Suprapubic skin (tissue), 4 donors: ENCODE measurements around the gene POU2AF1. TPM values are rescaled to one million over a fixed set of nuclear protein-coding genes. Genes with fewer than 3 reads are reported as not detected.

Experiments used
- DNase-seq, 2 donors: peaks; one replicate each; pipeline ENCODE4 v3.0.0-alpha.2; 2019; ENCODE audit warnings: low spot score in 2 of 2
- H3K27ac ChIP-seq: fragments of 200-600 bp; sonication (generic); one replicate; pipeline ENCODE4 v1.5.1; 2019
- H3K27me3 ChIP-seq: fragments of 200-600 bp; sonication (generic); one replicate; pipeline ENCODE4 v1.5.1; 2019
- H3K36me3 ChIP-seq: fragments of 200-600 bp; sonication (generic); one replicate; pipeline ENCODE4 v1.5.1; 2019
- H3K4me1 ChIP-seq: fragments of 200-600 bp; sonication (generic); one replicate; pipeline ENCODE4 v1.5.1; 2019
- H3K4me3 ChIP-seq: fragments of 200-600 bp; sonication (generic); one replicate; pipeline ENCODE4 v1.5.1; 2019; ENCODE audit warnings: mild to moderate bottlenecking
- H3K9me3 ChIP-seq: fragments of 200-600 bp; sonication (generic); one replicate; pipeline ENCODE4 v1.5.1; 2019
- EP300 ChIP-seq: sonication (generic); formaldehyde crosslinking; IDR thresholded peaks from one replicate; pipeline ENCODE4 v1.6.1; 2017; ENCODE audit warnings: antibody characterized with exemption
- POLR2A ChIP-seq, 2 donors: fragments of 450-650 bp; IDR thresholded peaks; one replicate each; pipeline ENCODE4 v1.6.1; 2017; ENCODE audit warnings: antibody characterized with exemption in 2 of 2, mild to moderate bottlenecking in 2 of 2, moderate library complexity in 2 of 2
- POLR2AphosphoS5 ChIP-seq, 3 donors: sonication (generic); formaldehyde crosslinking; IDR thresholded peaks; one replicate each; pipeline ENCODE4 v1.6.1; 2017; ENCODE audit warnings: antibody characterized with exemption in 3 of 3
- WGBS: methylation state at CpG from one replicate; pipeline ENCODE4 v1.1.5; 2018; 5-methylcytosine and 5-hydroxymethylcytosine counted together
- total RNA-seq, 4 donors: library from RNA; depleted of rRNA; stranded (reverse); fragments of >200 nt; gene quantifications; one replicate each; pipeline ENCODE4 v1.1.0, GENCODE V29; 2016
- TF ChIP-seq, protein P1 (sequence below), 2 donors: fragments of 200-600 bp in 1 of 2; fragments of 450-650 bp in 1 of 2; sonication (generic) in 1 of 2; IDR thresholded peaks; one replicate each; pipeline ENCODE4 v1.5.1; 2016 to 2019; ENCODE audit warnings: antibody characterized with exemption in 2 of 2, mild to moderate bottlenecking in 1 of 2, moderate library complexity in 1 of 2

The POU2AF1 gene
- total RNA-seq, 4 donors from 2014 or later = not detected

DNA sequence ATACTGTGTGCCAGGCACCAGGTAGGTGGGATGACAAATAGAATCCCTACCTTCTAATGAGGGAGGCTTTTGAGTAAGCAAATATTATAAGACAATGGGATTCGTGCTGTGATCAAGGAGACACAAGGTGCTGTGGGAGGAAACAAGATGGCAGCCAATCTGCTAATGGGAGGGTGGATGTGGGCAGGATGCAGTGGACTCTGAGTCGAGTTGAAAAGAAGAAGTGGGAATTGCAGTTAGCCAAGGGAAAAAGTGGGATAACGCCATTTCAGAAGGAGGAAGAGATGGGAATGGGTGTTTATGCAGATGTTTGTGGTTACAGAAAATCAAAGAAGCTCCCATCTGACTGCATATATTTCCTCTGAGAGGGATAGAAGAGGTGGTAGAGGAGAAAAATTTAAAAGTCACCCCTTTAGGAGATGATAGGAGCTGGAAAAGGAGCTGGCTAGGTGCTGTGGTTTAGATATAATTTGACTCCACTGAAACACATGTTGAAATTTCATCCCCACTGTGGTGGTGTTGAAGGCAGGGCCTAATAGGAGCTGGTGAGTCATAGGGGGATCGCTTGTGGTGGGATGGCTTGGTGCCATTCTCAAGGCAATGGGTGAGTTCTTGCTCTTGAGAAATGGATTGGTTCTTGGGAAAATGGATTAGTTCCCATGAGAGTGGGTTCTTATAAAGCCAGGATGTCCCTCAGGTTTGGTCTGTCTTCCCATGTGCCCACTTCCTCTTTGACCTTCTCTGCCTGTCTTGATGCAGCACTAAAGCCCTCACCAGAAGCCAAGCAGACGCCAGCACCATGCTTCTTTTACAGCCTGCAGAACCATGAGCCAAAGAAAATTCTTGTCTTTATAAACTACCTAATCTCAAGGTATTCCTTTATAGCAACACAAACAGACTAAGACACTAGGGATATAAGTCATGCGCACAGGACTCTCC is 30.0 kb upstream of the POU2AF1 start:
- WGBS = 77% methylated on average over 6 of the region's 6 CpGs
- Histone ChIP-seq H3K4me1 (no peaks in the 10 kb centered on the region), H3K27me3 (no peaks in the 10 kb centered on the region), H3K36me3 (no peaks in the 10 kb centered on the region), H3K9me3 (no peaks in the 10 kb centered on the region), H3K4me3 (no peak overlapping the region), H3K27ac (no peak overlapping the region)
- TF ChIP-seq EP300 (no peak), POLR2AphosphoS5 (IDR thresholded peaks at IDR 0.05) (no peak), POLR2A (IDR thresholded peaks at IDR 0.05) (no peak)
- TF ChIP-seq, protein P1, sequence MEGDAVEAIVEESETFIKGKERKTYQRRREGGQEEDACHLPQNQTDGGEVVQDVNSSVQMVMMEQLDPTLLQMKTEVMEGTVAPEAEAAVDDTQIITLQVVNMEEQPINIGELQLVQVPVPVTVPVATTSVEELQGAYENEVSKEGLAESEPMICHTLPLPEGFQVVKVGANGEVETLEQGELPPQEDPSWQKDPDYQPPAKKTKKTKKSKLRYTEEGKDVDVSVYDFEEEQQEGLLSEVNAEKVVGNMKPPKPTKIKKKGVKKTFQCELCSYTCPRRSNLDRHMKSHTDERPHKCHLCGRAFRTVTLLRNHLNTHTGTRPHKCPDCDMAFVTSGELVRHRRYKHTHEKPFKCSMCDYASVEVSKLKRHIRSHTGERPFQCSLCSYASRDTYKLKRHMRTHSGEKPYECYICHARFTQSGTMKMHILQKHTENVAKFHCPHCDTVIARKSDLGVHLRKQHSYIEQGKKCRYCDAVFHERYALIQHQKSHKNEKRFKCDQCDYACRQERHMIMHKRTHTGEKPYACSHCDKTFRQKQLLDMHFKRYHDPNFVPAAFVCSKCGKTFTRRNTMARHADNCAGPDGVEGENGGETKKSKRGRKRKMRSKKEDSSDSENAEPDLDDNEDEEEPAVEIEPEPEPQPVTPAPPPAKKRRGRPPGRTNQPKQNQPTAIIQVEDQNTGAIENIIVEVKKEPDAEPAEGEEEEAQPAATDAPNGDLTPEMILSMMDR (IDR thresholded peaks at IDR 0.05) = no peak
- DNase-seq = no peak

DNA sequence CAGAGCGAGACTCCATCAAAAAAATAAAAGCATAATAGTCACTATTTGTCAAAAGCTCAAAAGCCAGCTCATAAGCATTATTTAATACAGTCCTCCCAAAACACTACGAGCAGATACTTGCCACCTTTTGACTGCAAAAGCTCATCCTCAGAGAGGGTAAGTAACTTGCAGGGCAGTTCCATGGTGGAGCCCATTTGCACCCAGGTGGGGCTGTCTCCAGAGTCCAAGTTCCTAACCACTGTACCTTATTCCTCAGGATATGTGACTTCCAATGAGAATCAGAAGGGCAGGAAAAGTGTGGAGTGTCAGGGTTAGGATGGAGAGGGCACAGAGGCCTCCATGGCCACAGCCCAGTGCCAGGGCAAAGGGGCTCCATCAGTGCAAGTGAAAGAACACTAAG is 28.6 kb upstream of the POU2AF1 start:
- DNase-seq = no peak
- H3K4me1 ChIP-seq = no peaks in the 10 kb centered on the region
- H3K27ac ChIP-seq = no peak overlapping the region
- 76% methylated on average over 2 of the region's 2 CpGs for WGBS
- H3K27me3 ChIP-seq = no peaks in the 10 kb centered on the region
- no peaks in the 10 kb centered on the region for H3K9me3 ChIP-seq
- no peak overlapping the region for H3K4me3 ChIP-seq
- no peak for TF ChIP-seq EP300
- no peak for TF ChIP-seq POLR2A (IDR thresholded peaks at IDR 0.05)
- no peak for TF ChIP-seq POLR2AphosphoS5 (IDR thresholded peaks at IDR 0.05)
- TF ChIP-seq, protein P1 (IDR thresholded peaks at IDR 0.05) = no peak
- H3K36me3 ChIP-seq = no peaks in the 10 kb centered on the region

DNA sequence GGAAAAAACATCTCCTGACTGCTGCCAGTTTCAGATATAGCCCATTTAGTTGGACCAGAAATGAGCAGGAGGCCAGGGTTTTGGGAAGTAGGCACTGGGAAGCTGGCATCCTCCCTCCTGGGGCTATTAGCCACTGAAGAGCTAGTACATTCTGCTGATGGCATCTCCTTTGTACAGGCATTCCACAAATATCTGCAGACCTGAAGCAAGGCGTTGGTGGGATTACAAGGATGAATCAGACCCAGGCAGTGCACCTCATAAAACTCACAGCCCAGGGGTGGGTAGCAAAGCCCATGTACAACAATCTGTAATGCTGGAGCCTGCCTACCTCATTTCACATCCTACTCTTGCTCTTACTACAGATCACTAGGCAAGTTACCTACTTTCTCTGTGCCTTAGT is 27.5 kb upstream of the POU2AF1 start:
- Histone ChIP-seq H3K4me3 (no peak overlapping the region), H3K4me1 (no peaks in the 10 kb centered on the region), H3K36me3 (no peaks in the 10 kb centered on the region), H3K9me3 (no peaks in the 10 kb centered on the region), H3K27me3 (no peaks in the 10 kb centered on the region), H3K27ac (no peak overlapping the region)
- TF ChIP-seq, protein P1 (IDR thresholded peaks at IDR 0.05) = no peak
- TF ChIP-seq POLR2A (IDR thresholded peaks at IDR 0.05) (no peak), EP300 (no peak), POLR2AphosphoS5 (IDR thresholded peaks at IDR 0.05) (no peak)
- no peak for DNase-seq
- 67% methylated on average over 1 of the region's 1 CpG for WGBS

DNA sequence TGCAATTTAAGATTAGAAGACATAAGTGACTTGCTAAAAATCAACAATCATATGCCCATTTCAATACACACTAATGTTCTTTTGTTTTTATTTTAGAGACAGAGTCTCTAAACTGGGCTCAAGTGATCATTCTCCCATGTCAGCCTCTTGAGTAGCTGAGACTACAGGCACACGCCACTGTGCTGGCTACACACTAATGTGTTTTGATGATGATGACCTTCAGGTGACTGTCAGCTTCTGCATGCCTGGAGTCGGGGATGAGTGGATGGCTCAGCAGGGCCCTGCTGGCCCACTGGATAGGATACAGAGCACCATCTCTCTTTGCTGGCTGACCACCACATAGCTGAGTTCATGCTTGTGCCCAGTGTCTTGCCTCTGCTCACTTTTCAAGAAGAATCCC is 27.0 kb upstream of the POU2AF1 start:
- Histone ChIP-seq H3K36me3 (no peaks in the 10 kb centered on the region), H3K4me1 (no peaks in the 10 kb centered on the region), H3K9me3 (no peaks in the 10 kb centered on the region), H3K27me3 (no peaks in the 10 kb centered on the region), H3K27ac (no peak overlapping the region), H3K4me3 (no peak overlapping the region)
- TF ChIP-seq POLR2A (IDR thresholded peaks at IDR 0.05) (no peak), EP300 (no peak), POLR2AphosphoS5 (IDR thresholded peaks at IDR 0.05) (no peak)
- TF ChIP-seq, protein P1 (IDR thresholded peaks at IDR 0.05) = no peak
- 88% methylated on average over 2 of the region's 2 CpGs for WGBS
- no peak for DNase-seq

DNA sequence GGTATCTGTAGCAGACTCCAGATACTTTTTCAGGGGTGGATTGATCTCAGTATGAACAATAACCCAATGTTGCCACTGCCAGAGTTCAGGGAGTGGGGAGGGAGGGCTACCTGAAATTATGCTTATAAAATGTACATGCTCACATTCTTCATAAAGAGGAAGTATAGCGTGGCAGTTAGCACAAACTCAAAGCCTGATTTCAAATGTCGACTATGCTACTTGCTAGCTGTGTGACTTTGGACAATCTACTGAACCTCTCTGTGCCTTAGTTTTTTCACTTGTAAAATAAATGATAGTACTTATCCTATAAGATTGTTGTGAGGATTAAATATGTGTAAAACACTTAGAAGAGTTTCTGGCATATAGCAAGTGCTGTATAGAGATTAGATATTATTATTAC is 26.5 kb upstream of the POU2AF1 start:
- no peaks in the 10 kb centered on the region for H3K27me3 ChIP-seq
- TF ChIP-seq POLR2A (IDR thresholded peaks at IDR 0.05) (no peak), POLR2AphosphoS5 (IDR thresholded peaks at IDR 0.05) (no peak), EP300 (no peak)
- TF ChIP-seq, protein P1 (IDR thresholded peaks at IDR 0.05) = no peak
- DNase-seq = no peak
- H3K36me3 ChIP-seq = no peaks in the 10 kb centered on the region
- no peak overlapping the region for H3K27ac ChIP-seq
- no peaks in the 10 kb centered on the region for H3K4me1 ChIP-seq
- no peak overlapping the region for H3K4me3 ChIP-seq
- no peaks in the 10 kb centered on the region for H3K9me3 ChIP-seq
- 87% methylated on average over 2 of the region's 2 CpGs for WGBS
